NCI-H748 treated with DMSO at 0.1 percent for 48 hours (cell line): ENCODE measurements around the gene CDC42EP4.

Experiments
- DNase-seq: peaks from one replicate; lab custom pipeline; 2025; lab: John Stamatoyannopoulos, UW

CDC42EP4 gene

DNA sequence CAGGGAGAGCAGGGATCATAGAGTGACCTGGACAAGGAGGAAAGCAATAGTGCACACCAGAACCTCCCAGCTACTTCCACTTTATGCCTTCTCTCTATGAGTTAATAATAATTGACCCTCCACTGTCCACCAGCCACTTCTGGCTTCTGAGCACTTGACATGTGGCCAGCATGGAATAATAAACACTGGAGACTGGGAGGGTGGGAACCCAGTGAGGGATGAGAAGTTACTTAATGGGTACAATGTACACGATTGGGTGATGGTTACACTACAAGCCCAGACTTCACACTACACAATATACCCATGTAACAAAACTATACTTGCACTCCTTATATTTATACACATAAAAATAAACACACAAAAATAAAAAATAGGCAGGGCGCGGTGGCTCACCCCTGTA lies 11.4 kb downstream of the CDC42EP4 start:
- DNase-seq = no peak

DNA sequence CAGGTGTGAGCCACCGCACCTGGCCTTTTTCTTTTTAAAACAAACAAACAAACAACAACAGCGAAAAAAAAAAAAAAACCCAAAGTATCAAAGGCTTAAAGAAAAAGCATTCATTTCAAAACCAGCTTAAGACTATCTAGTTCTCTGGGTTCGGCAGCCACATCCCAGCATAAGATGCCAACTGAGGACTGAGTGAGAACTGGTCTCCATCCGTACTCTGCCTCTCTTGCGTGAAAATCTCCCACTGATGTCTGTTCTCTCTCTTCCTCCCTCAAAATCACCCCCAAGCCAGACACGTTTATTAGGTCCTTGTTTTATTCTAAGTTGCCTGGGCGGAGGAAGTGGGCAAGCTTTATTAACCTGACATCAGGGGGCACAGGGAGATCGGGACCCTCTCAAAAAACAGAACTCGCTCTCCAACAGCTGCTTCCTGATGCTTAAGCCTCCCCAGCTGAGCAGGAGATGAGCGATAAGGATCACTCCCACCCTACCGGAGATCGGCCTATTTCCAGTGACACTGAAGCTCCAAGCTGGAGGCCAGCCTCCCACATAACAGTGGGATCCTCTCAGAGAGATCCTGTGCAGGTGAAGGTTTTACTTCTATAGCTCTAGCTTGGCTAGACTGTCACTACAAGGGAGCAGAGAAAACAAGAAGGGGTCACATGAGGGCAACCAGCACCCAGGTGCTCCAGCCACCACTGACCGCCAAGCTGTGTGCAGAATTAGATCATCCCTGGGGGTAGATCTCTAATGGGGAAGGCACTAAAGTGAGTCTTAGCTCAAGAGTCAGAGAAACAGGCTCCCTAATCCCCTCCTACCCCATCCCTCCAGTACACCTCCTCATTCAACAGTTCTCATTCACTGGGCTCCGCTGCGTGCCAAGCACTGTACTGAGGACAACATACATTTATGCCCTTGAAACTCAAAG lies 13.6 kb downstream of the CDC42EP4 start:
- DNase-seq = no peak

DNA sequence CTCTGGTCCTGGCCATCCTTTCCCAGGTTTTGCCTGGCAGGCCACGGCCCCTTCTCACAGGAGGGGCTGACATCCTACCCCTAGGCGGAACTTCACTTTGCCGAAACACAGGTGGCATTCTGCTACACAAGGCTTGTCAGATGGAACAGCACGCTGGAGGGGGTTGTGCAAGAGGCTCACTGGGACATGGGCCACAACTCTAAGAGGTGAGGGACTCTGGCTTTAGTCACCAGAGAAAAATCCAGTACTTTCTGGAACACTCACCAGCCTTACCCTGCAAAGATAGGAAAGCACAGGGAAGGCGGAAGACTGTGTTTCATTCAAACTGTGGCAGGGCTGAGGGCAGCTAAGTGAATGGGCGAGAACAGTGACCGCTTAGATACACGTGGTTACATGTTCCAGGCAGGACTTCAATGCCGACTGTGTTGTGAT lies 18.3 kb downstream of the CDC42EP4 start:
- no peak for DNase-seq

DNA sequence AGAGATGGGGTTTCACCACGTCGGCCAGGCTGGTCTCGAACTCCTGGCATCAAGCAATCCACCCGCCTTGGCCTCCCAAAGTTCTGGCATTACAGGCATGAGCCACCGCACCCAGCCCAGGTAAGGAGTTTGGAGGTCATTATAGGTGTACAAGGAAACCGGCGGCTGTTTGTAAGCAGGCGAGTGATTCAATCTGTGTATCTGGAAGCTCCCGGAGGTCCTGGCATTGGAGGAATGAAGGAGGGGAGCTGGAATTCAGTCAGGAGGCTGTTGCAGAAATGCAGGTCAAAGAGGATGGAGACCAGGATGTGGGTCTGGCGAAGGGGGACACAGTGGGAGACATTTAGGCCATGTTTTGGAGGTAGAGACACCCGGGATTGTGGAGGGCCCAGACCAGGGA lies 18.8 kb downstream of the CDC42EP4 start:
- no peak for DNase-seq

DNA sequence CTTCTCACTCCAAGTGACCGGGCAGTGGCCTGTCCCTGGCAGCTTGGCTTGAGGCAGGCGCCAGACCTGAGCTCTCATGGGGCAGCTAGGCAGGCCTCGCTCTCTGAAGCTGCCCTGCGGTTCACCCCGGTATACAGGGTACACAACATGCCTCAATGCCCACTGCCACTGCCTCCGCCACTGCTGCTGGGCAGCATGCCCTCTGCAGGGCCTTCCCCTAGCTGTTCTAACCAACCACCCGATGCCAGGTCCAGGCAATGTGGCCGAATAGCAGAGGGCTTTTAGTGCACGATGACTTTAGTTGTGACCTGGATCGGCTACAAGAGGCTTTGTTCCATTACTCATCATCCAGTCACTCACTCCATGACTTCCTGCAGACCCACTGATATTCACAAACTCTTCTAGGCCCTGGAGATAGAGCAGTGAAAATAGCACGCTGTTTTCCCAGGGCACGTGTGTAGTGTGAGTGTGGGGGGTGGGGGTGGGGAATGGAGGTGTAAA lies 19.7 kb downstream of the CDC42EP4 start:
- DNase-seq = no peak

DNA sequence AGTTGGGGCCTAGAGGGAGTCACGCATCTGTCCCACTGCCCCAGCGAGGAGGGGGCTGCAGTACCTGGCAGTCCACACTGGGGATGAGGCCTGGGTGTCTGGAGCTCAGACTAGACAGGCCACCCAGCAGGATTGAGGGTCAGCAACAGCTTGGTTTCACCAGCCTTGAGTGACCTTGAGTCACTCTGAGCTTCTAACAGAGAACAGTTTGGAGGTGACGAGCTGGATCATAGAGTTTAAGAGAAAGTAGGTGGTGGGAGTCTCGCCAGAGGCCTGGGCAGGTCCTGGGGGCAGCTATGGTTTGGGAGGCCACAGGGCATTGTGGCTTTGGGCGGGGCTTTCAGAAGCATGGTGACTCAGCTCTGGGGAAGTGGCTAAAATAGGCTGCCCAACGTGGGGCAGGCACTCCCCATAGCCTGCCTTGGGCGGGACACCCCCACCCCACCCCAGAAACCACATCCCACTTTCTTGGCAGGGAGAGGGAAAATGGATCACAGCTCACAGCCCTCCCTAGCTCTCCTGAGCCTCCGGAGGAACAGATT lies 20.5 kb downstream of the CDC42EP4 start:
- no peak for DNase-seq

DNA sequence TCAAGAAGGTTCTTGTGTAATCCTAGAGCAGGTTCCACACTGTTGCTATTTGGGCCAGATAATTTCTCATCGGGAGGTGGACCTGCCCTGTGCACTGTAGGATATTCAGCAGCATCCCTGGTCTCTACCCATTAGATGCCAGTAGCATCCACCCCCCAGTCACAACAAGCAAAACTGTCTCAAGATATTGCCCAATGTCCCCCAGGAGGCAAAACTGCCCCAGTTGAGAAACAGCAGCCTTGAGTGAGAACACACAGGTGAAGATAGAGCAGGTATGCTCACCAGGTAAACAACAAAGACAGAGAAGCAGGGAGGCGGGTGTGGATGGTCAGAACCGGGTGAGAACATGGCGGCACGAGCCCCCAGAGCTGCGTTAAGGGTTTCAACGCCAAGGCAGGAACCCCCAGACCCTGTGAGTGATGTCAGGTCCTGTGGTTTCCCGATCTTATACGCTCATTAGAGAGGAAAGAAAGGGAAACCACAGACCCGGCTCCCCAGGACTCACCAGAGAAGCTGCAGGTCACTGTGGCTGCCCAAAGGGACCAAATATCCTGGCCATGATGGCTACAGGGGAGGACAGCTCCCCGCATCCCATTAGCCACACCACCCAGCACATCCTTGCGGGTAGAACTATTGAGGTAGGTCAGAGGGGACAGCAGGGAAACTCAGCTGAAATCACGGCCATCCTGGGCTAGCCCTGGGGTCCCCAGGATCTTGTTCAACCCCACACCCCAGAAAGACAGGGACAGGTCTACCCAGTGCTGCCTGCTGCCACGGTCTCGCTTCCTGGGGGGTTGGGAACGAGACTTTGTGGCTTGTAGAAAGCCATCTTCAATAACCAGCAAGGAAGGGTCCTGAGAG lies 21.2 kb downstream of the CDC42EP4 start:
- DNase-seq = no peak

DNA sequence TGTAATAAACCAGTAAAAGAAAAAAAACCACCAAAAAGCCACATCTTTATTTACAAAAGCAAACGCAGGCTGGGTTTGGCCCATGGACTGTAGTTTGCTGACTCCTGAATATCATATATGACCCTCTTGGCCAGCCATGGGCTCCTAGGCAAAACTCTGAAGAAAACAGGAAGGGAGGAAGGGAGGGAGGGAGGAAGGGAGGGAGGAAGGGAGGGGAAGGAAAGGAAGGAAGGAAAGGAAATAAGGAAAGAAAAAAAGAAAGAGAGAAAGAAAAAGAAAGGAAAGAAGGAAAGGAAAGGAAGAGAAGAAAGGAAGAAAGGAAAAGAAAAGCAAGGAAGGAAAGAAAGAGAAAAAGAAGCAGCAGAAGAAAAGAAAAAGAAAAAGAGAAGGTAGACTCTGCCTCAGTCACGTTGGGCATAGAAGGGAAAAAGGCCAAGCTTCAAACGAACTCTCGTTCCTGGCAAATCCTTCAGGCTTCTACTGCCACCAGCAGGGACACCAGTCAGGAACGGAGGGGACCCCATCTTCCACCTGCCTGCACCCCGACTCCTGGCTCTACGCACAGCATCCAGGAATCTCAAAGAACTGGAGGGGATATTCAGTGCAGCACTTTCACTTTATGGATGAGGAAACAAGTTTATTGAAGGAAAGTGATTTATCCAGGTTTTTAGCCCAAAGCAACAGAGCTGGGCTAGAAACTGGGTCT lies 22.1 kb downstream of the CDC42EP4 start:
- DNase-seq = no peak

DNA sequence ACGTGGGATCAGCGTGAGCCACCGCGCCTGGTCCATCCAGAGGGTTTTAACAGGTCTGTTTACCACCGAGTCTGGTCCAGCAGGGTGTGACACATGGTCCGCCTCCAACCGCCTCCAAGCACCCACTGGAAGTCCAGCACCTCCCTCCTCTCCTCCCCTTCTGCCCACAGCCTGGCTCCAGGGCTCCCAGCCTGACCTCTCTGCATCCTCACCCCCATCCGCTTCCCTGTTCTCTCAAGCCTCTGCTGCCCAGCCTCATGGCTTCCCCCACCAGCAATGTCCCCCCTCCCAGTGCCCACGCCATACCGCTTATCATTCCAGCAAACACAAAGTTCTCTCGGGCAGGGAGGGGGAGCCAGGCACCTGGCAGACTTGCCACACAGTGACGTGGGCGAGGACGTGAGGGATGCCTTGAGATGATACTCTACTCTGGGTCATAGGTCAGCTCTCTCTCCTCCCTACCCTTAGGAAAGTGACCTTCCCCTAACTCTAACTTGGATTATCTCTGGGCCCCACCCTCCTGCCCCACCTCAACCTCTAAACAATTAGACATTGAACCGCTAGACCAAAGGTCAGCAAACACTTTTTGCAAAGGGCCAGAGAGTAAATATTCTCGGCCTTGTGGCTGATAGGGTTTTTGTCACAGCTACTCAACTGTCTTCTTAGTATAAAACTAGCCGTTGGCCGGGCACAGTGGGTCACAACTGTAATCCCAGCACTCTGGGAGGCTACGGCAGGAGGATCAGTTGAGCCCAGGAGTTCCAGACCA lies 23.1 kb downstream of the CDC42EP4 start:
- no peak for DNase-seq

DNA sequence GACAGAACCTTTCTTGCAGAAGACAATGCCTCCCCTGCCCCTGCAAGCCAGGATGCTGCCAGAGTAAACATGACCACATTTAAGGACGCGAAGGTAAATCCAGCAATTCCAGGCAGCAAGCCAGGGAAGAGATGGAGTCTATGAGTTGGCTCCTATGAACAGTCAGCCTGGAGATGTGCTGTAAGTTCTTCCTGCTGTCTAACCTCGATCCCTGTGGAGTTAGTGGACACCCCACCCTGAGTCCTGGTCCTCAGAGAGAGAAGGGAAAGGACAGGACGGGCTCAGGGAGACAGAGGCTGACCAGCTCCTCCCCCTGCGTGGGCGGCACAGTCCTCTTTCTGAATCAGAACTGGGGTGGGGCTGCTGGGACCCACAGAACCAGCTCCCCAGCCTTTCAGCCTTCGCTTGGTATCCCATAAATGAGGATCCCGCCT lies 24.9 kb downstream of the CDC42EP4 start:
- DNase-seq = no peak

DNA sequence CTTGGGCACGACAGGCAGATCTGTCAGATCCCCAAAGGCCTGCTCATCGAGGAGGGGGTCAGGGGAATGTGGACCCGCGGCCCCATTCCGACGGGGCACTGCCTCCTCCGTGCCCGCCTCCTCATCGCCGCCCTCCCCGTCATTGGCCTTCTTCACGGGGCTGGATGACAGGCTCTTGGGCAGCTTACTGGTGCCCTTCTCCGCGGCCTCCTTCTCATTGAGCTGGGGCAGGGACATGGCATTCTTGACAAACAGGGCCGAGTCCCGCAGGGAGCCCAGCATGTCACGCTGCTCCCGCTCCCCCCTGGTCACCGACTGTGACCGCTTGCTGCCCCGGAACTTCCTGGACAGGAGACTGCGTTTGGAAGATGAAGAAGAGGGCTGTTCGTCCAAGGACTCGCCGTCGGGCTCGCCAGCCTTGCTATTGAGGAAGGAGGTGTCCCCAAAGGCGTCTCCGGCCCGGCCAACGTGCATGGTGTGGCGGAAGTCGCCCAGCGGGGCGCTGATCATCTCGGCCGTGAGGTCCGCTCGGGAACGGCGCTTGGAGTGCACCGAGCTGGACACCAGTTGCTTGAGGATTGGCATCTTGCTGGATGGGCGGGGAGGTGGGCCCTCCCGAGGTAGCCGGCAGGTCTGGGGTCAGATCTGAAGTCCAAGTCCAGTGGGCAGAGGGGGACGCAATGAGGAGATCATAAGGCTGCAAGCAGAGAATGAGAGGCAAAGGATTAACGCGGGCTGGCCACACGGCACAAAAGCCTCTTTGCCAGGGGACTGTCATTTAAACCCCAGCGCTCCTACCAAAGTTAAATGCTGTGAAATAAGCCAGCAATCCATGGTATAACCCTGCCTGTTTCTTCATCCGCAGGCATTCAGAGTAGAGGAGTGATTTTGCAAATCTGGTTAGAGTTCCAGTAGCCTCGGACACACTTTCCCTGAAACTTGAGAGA lies 25.6 kb downstream of the CDC42EP4 start:
- no peak for DNase-seq

DNA sequence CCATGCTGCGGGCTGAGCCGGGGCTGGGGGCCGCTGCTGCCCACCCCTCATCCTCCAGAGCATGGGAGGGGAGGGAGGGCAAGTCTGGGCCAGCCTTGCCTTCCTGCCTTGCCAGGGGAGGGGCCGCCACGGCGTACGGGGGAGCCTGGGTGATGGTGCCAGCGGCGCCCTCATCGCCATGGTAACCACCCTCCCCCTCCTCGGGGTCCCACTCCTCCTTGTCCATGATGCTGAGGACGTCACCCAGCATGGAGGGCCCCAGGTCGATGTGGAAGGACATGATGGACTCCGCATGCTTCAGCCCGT lies 26.2 kb downstream of the CDC42EP4 start:
- DNase-seq = no peak

DNA sequence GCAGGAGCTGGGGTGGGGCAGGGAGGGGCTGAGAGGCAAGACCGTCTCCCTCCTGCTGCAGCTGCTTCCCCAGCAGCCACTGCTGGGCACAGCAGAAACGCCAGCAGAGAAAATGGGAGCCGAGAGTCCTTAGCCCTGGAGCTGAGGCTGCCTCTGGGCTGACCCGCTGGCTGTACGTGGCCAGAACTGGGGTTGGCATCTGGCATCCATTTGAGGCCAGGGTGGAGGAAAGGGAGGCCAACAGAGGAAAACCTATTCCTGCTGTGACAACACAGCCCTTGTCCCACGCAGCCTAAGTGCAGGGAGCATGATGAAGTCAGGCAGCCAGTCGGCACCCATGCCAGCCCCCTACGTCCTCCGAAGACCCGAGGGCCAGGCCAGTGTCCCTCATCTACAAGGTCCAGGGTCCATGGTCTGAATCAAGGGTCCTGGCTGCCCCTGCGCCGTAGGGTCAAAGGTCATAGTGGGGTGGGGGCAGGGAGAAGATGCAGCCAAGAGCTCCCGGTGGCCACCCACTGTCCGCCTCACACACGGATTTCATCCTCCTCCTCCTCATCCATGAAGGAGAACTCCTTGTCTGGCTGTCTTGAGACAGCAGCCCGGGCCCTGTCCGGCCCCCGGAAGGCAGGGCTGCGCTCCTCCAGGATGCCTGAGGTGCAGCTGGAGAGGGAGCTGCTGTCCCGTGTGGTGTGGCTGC lies 26.7 kb downstream of the CDC42EP4 start:
- no peak for DNase-seq

DNA sequence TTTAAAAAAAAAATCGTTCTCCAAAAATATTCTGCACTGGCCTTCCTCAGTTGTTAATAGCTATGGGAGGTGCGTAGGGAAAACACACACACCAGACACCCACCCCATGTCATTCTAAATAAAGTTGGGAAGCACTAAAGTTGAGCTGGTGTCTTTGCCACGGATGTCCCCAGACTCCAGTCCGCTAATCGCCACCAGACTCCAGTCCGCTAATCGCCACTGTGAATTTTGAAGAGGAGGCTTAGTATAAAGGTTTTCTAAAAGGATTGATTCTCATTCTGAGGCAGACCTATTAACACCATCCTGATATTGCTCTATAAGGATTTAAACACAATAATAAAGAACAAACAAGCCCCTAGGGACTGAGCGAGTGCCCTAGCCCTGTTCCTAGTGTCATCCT lies 27.4 kb downstream of the CDC42EP4 start:
- DNase-seq = no peak

DNA sequence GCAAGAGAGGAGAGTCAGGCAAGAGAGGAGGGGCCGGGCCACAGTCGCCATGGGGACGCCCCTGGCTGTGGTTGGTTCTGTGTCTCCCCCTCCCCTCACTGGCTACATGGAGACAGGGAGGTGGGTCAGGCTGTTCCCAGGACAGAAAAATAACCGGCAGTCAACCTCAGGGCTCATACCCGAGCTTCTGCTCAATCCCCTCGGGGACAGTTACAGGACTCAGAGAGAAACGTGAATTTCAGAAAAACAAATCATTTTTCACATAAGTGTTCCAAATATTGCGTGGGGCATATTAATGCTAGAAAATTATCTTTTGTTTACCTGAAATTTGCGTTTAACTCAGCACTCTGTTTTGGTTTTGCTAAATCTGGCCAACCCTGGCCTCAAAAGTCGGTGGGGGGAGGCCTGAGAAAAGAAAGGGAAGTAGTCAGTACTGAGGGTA lies 27.9 kb downstream of the CDC42EP4 start:
- DNase-seq = no peak

DNA sequence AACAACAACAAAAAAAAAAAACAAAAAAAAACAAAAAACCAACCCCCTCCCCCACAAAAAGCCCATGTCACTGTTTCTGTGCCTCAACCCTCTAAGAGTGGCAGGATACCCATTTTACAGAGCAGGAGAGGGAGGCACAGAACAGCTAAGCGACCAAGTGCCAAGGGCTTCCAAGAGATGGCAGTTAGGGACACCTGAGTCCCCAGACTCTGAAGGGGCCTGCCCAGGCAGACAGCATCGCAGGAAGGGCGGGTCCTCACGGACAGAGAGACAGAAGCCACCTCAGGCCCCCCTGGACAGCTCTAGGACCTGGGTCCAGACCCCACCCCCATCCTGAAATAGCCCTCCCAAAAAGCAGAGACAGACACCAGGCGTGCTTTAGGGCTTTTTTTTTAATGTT lies 28.6 kb downstream of the CDC42EP4 start:
- no peak for DNase-seq

DNA sequence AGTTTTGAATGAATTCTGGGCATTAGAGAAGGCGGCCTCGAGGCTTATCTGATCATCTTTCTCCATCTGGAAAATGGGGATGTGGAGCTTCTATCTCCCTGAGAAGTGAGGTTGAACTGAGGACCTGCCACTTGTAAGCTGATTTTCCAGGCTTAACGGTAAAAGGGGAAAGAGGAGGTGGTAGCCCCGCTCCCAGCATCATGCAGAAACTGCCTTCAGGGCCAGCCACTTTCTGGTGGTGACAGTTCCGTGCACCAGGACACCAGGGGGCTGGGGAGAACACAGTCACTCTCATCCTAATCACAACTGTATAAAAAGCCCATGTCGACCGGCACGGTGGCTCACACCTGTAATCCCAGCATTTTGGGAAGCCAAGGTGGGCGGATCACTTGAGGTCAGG lies 29.2 kb downstream of the CDC42EP4 start:
- DNase-seq = no peak

DNA sequence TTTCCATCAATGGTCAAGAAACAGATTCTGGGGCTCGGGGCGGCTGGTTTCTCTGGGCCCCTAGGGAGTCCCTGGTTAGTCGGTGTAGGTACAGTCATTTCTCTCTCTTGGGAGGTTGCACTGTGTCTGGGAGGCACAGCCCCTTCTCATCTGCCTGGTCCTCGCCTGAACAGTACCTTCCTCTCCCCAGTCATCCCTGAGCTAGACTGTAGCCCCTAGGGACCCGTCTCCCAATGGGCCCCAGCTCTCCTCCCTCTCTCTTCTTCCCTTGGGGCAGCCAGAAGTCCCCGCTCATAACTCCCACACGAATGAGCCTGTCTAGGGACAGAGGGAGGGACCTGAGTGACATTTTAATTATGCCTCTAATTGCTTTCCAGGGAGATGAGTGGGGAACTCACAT lies 29.9 kb downstream of the CDC42EP4 start:
- no peak for DNase-seq

DNA sequence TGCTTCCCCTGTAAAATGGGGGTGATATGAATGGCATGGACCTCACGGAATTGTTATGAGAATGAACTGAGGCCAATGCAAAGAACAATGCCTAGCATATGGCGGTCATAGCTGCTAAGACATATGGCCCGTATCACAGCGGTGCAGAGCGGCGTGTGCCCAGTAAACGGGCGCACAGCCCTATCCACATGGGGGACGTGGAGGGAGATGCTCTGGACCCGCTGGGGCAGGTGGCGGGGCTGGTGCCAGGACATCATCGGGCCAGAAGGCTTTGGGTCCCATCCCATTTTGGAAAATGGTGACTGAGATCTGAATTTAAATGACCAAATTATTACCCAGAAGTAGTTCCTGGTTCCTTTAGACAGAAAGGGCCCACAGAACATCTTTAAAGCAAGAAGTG lies 31.6 kb downstream of the CDC42EP4 start:
- DNase-seq = no peak
